Stimulated activated naive CD8-positive, alpha-beta T cell treated with anti-CD3 and anti-CD28 coated beads, Interleukin-15, Interleukin-2, amounts not matched to agents 100 U/mL and 50 U/mL, for 24 hours (primary cell): ENCODE data around the gene OTOS.
A peak's percentile ranks its signal among the peaks of the same experiment; 100 is the strongest.

Experiments
- ATAC-seq: fragments of 150-1000 bp; cut with Tn5 transposase; one replicate; pipeline ENCODE4 v1.10.0; 2021
- DNase-seq: peaks from one replicate; pipeline ENCODE4 v3.0.0; 2021

The OTOS gene

GRCh38 chr2:240136671-240137292, 3.7 kb downstream of the OTOS start:
- peak; percentile 39 for DNase-seq
- peak; percentile 17 for ATAC-seq

GRCh38 chr2:240136013-240136670, 4.3 kb downstream of the OTOS start, which contains the start of gene COPS9:
TSS of gene COPS9 (minus strand) at chr2:240136305. CDS start at chr2:240136284, 21 bp downstream.
- DNase-seq (peak; percentile 90), ATAC-seq (peak; percentile 96)

- no peak for DNase-seq
- peak; percentile 6 for ATAC-seq
These were observed 4.8 kb downstream of the OTOS start for GRCh38 chr2:240135706-240136012.

DNA sequence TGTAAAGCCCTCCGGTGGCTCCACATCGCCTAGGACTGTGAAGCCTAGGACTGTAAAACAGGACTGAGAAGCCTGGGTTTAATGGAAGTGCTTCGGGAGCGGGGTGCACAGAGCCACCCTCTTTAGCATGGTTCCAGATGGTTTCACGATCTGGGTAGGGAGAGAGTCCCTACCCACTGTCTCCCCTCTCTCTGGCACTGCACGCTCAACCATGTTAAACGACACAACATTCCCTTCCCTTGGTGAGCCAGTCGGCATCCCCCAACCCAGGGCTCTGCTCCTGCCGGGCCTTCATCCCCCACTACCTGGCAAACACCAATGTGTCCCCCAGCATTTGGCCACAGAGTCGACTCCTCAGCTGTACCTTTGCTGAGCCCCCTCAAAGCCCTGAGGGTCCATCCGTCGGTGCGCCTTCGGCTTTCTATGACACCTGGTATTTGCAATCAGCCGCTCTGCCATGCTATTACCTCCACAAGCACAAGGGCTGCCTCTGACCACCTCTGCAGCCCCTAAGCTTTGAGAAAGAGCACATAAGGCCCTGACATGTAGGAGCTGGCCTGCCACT, 5.4 kb downstream of the OTOS start:
- ATAC-seq (no peak), DNase-seq (no peak)

DNA sequence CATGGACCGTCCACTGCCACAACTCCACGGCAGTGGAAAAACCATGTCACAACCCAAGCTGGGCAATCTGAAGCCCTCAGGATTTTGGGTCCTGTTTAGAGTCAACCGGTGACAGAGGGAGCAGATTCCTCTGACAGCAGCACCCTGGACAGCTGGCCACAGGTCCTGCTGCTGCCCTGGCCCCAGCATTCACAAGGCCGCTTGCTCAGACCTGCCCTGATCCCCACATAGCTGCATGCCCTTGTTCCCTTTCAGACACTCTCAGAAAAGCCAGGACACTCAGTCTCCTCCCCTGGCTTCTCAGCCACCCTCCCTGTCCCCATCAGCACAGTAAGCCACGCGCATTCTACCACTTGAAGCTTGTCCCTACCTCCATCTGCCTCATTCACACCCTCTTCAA, 6.0 kb downstream of the OTOS start:
- DNase-seq (no peak), ATAC-seq (no peak)

GRCh38 chr2:240133401-240133800, 7.1 kb downstream of the OTOS start:
- DNase-seq (no peak), ATAC-seq (no peak)

GRCh38 chr2:240132651-240132980, 7.8 kb downstream of the OTOS start:
- DNase-seq (no peak), ATAC-seq (no peak)

- DNase-seq (no peak), ATAC-seq (no peak)
These were observed 8.4 kb downstream of the OTOS start for GRCh38 chr2:240131941-240132650.

DNA sequence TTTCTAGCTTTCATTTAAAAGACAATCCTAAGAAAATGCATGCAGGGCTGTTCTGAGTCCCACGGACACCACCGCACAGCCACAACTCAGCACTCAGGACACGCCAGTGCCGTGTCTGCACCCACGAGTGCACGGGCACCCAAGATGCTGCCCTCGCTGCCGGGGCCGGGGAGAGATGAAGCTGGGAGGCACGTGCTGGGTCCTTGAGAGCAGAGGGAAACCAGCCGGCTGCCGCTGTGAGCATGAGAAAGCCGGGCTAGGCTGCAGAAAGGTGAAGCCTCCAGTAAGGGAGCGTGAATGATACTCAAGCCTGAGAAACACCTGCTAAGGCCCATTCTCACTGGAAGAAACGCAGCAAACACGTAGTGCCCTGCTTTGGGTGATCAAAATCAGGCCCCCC, 9.2 kb downstream of the OTOS start:
- ATAC-seq (no peak), DNase-seq (no peak)

- ATAC-seq = no peak
- no peak for DNase-seq
These were observed 9.9 kb downstream of the OTOS start for GRCh38 chr2:240130393-240131195.

GRCh38 chr2:240129731-240130392, 10.6 kb downstream of the OTOS start:
- DNase-seq = no peak
- no peak for ATAC-seq

- DNase-seq (no peak), ATAC-seq (no peak)
These were observed 11.1 kb downstream of the OTOS start for GRCh38 chr2:240129311-240129710.

DNA sequence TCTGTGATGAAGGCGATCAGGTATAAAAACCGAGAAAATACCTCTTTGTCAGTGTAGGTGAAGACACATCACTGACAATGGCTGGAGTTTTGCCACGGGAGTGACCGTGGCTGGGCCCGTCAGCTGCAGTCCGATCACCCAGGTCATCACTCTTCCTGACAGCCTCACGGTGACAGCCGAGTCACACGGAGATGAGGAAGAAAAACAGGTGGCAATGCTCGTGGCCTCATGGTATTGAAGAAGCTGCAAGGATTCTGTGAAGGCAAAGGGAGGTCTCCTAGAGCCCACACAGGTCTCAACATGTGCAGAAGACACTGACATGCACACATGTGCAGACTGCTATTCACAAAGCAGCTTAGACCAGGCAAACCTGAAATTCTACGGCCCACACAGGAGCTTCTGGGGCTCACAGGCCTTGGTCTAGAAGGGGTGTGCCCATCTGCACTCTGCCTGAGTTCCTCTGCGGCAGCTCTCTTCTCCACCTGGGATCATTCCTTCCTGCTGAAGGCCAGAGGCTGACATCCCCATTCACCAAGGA, 11.8 kb downstream of the OTOS start:
- ATAC-seq = no peak

GRCh38 chr2:240127911-240128607, 12.4 kb downstream of the OTOS start:
- no peak for ATAC-seq
- no peak for DNase-seq

More for the DNA sequence above, 11.8 kb downstream of the OTOS start:
- DNase-seq = no peak

DNA sequence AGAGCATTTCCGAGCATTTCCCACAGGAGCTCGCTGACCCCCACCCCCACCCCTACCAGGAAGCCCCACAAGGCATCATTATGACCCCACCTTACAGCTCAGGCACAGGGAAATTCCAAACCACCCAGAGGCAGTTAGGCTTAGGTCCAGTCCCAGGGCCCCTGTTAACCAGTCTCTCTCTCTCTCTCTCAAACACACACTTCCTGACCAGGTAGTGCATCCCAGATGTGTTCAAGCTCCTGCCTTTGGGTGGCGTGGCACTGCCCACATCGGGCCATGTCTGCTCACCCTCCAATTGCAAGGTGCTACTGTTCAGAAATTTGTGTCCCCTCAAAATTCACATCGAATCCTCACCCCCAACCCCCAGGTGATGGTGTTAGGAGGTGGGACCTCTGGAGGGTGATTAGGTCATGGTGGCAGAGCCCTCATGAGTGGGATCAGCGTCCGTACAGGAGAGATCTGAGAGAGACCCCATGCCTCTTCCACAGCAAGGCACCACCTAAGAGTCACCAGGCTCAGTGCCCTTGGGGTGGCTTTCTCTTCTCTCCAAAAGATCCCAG, 13.2 kb downstream of the OTOS start:
- ATAC-seq (no peak), DNase-seq (no peak)

- ATAC-seq (no peak), DNase-seq (no peak)
These were observed 13.7 kb downstream of the OTOS start for GRCh38 chr2:240126731-240127130.

- ATAC-seq (no peak), DNase-seq (no peak)
These were observed 14.7 kb downstream of the OTOS start for GRCh38 chr2:240125742-240126141.

GRCh38 chr2:240124651-240125030, 15.8 kb downstream of the OTOS start:
- DNase-seq = no peak
- ATAC-seq = no peak

DNA sequence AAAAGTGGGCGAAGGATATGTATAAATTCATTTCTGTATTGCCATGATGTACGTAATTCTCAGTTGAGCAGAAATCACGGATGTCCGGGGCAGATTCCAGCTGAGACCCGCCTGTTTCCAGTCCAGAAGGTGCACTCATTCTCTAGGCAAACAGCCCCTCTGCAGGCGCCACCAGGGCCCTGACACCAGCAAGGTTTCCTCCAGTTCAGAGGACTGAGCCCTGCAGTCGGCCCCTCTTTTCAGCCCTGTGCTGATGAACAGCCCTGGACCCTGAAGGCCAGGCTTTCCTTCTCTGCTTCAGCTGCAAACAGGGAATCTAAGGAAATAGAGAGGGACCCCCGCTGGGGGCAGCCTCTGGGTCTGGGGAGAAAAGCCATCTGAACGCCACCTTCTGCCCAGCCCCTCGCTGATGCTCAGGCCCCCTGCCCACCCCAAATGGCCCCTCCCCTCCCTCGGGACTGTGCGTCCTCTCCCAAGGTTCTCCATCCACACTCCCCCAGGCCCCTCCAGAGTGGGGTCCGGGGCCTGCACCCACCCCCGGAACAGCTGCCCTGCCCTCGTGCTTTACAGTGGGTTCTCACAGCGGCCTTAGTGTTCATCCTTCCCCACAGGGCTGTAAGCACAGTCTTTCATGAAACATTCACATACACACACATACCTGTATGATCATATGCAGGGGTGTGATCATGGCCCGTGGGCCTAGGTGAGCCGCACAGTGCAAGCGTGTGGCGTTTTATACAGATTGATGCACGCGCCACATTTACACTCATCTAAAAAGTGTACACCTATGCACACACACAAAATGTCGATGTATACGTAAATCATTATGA, 16.4 kb downstream of the OTOS start:
- DNase-seq (no peak), ATAC-seq (no peak)

GRCh38 chr2:240121675-240122074, 18.8 kb downstream of the OTOS start:
- ATAC-seq = peak; percentile 40

More at GRCh38 chr2:240121675-240122074, 18.8 kb downstream of the OTOS start:
- no peak for DNase-seq
